GM21737 (cell line): ENCODE results near the gene MPZ.
"Not testable (repeated sequence)": the region's sequence is repeated elsewhere in the genome, so short reads cannot be mapped to it uniquely, and the experiment has no call there.

Experiments
- ATAC-seq: cut with Tn5 transposase; IDR thresholded peaks from one replicate; pipeline ENCODE4 v1.9.1; 2021; ENCODE audit warnings: mild to moderate bottlenecking, moderate library complexity; ENCODE audit not compliant: unreplicated experiment

The MPZ gene

DNA sequence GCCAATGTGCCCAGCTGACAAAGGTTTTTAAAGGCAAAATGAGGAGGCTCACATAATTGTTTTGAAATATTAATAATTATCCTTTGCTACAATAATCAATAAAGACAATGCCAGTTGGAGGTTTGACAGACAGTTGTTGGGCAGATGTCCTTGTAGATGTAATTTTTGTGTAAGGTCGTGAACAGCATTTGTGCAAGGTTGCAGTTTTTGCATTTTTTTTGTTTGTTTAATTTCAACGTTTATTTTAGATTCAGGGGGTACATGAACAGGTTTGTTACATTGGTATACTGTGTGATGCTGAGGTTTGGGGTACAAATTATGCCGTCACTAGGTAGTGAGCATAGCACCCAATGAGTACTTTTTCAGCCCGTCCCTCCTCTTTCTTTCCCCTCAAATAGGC lies 9.3 kb downstream of the MPZ start:
- no peak for ATAC-seq

DNA sequence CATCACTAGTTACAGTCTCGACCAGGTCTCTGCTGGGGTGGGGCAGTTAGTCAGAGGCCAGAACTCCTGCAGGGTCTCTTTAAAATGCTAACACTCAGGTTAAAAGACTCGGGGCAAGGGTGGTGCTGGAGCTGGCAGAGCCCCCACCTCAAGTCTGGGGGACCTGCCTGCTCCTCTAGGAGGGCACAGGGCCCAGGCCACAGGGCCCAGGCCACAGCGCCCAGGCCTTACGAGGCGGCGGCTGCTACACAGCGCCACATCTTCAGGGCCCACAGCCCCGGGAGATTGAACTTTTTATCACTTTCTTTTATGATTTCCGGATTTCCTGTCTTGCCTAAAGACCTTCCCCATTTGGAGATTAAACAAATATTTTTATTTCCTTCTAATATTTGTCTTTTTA lies 10.4 kb downstream of the MPZ start:
- ATAC-seq = no peak

DNA sequence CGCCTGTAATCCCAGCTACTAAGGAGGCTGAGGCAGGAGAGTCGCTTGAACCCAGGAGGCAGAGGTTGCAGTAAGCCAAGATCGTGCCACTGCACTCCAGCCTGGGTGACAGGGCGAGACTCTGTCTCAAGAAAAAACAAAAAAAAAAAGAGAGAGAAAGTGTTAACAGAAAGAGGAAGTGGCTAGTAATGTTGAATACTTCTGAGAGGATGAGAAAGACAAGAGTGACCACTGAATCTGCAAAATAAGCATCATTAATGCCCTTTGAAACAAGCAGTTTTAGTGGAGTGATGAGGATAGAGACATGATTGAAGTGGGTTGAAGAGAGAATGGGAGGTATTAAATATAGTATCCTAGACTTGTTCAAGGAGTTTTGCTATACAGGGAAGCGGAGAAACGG lies 11.7 kb downstream of the MPZ start:
- ATAC-seq = no peak

DNA sequence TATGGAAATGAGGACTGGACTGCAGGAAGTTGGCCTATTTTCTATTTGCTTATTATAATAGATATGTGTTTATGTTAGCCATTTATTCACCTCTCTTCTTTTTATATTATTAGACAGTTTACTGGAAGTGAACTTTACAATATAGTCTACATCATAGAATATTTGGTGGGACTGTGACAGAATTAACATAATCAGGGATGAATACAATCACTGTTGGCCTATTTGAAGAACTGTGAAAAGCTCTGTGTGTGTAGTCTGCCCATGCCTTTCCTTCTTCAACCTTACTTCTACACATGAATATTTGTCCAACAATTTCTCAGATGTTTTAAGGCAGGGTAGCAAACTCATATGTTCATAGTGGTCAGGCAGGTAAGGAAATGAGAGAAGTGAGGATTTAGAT lies 12.4 kb downstream of the MPZ start:
- no peak for ATAC-seq

DNA sequence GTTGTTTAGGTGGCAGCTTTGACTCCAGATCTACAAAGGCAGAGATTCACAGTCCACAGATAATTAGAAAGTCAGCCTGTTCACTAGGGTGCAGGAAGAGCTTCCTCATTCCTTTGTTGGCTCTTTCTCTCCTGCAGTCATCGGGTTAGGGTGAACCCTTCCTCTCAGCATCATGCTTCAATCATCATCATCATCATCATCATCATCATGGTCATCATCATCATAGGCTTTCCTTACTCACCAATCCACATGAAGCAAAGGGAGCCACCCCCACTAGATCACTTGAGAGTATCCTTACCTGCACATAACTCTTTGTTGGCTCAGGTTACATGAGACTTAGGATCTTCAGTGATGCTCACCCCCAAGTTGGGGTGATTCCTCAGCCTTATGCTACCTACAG lies 19.0 kb downstream of the MPZ start:
- no peak for ATAC-seq

DNA sequence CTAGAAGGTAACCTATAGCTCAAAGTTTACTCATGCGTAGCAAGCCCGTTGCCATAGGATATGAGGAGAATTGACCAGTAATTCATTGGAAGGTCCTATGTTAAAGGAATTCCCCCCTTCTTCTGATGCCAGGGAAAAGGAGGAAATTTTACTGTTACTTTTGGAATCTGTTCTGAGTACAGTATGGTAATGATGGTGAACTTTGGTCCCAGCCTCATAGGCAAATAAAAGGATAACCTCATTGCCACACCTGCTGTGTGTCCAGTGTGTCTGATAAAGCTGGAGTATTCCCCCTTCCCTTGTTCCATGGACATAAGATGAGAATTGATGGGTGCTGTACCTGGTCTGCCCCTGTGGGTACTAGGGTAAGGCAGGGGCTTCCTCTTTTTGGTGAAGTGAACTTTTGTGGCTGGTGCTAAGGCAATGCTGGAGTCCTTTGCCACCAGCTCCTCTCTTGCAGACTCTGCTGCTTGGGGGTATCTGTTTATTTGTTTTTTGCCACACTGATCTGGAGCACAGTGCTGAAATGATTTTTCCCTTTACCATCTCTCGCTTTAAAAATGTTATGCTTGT lies 22.2 kb downstream of the MPZ start:
- ATAC-seq = no peak

DNA sequence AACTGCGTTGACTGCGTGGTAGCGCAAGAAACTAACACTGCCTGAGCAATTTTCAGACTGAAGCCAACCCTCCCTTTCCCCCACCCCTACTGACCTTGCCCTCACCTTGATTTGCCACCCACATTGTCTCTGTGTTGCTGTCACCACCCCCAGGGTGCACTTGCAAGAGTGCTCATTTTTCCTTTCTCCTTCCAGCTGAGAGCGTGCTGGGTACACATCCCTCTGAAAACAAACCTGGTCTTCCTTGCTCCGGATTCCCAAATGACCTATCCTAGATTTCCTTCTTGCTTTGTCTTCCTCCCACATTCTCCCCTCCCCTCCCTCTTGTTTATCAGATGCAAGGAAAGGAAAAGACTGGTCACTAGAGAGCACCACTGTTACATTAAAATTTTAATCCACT lies 24.2 kb downstream of the MPZ start:
- no peak for ATAC-seq

DNA sequence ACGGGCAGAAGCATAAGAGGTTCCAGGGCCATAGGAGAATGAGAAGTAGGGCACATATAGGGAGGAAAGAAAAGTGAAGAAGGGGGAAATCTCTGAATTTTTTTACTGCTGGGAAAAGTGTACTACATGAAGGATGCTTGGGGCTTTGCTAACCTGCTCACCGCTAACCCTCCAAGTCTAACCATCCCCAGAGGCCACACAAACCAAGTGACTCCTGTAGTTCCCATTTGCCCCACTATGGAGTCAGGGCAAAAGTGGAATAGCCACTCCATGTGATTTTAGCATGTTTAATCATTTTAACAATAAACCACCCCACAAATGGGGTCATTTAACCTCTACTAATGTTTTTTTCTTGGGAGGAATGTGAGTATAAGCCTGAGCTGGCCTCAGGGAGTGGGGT lies 24.7 kb downstream of the MPZ start:
- no peak for ATAC-seq

DNA sequence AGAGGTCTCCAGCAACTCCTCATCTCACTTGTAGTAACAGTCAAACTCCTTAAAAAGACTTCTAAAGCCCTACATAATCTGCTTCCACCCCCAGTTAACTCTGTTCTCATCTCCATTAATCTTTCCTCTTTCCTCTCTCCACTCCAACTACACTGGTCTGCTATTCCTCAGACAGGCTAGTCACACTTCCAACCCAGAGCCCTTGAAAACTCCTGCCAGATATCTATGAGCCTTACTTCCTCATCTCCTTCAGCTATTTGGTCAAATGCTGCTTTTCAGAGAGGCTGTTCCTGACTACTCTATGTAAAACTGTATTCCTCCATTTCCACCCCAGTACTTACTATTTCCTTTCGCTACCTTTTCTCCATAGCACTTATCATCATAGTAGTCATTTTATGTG lies 26.8 kb downstream of the MPZ start:
- no peak for ATAC-seq

DNA sequence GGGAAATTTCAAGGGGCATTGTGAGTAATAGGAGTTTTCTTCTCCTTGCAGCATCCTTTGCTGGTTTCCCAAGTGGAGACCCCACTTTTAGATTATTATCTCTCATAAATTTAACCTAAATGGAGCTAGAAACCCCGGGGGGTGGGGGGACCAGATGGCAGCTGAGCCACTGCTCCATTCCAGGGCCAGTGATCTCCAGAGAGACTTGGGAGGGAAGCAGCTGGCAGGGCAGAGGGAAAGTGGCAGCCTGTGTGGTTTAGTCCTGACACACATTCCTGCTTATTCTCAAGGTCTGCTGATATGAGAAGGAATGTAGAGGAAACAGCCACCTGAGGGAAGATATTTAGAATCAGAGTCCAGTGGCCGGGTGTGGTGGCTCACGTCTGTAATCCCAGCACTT lies 34.9 kb downstream of the MPZ start:
- ATAC-seq = no peak

DNA sequence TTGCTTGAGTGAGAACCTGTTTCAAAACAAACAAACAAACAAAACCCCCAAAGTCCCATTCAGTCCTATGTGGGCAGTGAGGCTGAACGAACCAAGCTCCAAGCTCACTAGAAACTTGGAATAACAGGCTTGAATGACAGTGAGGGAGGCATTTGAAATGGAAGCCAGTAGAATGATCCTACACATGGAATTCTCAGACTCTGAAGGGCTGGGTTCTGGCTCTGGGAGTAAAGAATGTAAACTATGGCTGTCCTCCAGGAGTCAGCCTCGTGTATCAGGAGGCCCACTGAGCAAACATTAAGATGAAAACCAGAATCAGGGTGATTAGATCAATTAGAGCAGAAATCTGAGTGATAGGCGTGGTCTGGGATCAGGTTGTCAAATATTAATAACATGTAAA lies 36.4 kb downstream of the MPZ start:
- ATAC-seq = no peak

DNA sequence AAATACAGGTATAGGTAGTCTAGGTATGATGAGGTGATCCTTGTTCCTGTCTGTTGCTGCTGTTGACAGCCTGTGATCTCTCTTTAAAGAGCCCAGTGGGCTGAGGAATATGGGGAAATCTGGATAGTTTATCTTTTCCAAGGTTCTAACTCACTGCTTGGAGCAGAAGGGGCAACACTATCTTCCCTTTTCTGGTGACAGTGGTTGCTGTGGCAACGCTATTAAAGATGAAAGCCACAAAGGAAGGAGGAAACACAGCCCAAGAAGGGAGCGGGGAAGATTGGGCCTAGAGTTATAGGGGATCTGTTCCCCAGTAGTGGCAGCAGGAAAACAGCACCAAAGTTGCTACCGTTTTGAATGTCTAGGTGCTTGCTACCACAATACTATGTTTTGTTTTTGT lies 42.4 kb downstream of the MPZ start:
- no peak for ATAC-seq

DNA sequence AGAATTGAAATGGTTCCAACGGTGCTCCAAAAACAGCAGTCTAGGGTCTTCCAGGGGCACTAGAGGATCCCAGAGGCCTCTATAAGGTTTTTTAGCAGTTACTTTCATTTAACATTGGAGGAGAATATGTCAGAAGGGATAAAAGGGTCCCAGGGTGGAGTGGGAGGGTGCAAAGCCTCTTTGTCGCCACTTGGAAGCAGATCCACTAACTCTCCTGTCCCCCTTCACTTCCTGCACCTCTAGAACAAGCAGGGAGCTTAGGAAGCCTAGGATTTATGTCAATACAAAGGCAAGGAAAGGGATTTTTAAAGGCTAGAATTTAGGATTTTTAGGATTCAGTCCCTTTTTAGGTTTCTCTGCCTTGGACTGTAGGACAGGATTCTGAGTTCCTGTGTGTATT lies 42.9 kb downstream of the MPZ start:
- no peak for ATAC-seq

DNA sequence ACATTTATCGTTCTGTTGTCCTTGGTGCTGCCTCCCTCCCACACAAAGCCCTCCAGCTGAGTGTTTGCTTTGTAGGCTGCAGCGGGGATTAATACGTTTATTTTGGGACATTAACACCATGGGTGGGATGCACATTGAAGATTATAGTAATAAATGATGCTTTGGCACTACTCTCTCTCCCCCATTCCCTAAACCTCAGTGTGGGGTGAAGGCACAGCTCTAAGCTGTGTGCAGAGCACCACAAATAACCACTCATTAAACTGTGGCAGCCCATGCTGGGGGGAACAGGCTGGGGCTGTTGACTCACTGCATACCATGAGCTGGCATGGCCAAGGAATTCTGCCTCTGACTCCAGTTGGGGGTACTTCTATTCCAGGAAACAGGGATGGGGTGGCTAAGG lies 43.6 kb downstream of the MPZ start:
- ATAC-seq = no peak

DNA sequence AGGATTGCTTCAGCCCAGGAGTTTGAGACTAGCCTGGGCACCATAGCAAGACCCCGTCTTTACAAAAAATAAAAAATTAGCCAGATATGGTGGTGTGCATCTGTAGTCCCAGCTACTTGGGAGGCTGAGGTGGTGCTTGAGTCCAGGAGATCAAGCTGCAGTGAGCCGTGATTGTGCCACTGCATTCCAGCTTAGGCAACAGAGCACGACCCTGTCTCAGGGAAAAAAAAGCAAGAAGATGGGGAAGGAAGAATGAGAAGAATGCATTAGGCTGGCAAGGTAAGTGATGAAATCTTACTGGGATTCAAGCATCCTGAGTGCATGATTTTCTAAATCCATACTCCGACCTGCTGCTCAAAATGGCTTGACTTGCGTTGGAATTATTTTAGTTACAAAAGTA lies 44.5 kb downstream of the MPZ start:
- ATAC-seq = no peak

DNA sequence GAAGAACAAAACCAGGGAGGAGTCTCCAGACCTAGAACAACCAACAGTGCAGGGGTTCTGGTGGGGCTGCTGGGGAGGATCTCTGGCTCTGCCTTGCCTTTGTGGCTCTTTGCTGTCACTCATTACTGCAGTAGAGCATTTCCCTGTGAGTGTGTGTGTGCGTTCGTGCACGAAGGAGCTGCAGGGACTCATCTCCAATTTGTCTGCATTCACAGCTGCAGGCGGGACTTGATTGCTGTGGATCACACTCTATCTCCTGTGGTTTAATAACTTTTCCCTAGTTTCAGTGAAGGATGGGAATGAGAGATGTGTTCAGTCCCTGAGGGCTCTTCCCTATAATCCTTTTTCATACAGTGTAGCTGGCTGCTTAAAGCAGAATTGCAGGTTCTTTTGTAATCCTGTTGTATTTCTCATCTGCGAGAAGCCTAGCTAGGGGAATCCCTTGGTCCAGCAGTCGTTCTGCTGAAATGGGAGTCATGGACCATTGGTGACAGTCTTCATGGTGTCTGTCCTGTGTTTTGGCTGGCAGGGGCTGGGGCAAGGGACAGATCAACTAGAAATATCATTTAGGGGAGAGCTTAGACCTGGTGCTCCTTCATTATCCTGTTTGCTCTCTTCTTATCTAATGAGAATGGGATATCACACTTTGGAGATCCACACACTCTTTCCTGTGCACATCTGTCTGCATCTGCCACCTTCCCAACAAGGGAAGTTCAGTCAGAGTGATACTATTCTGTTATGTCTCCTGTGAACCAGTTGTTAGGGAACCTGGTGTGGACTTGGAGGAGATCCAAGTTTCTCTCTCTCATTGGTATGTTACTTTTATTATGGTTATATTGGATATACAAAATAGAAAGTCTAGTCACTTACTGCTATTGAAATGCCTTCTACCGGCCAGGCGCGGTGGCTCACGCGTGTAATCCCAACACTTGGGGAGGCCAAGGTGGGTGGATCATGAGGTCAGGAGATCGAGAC lies 48.2 kb downstream of the MPZ start:
- ATAC-seq = no peak

DNA sequence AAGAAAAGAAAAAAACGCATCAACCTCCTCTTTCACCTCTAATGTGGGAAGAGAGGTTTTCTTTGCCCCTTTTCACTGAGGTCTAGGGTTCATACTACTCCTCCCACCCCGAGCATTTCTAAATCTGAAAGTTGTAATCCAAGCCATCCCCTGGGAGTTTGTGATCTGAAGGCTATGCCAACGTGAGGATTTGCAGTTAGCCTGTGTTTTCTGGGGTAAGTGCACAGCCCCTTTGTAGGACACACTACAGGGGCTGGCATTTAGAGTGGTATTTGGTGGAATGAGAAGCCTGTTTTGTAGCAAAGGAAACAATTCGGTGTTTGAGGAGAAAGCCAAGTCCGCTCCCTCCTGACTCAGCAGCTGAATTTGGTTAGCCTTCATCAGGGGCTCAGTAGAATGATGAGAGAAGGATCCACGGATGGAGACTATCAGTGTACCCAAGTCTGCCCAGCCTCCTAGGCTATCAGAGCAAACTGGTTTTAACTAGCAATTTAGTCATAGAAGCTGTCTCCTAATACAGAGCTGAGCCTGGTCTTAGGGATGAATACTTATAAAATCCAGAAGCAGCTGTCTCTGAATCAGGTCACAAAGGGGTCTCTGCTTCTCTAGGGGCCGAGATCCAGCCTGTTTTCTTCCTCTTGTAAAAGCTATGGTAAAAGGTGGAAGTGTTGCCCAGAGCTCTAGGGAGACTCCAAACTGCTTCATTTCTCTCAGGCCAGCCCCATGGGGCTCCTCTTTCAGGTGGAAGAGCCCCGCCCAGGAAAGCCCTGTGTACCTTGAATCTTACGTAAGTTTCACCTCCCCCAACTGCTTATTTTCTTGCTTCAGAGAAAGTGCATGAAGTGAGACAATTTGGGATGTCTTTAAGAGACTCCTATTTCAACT lies 49.1 kb downstream of the MPZ start:
- ATAC-seq = no peak

DNA sequence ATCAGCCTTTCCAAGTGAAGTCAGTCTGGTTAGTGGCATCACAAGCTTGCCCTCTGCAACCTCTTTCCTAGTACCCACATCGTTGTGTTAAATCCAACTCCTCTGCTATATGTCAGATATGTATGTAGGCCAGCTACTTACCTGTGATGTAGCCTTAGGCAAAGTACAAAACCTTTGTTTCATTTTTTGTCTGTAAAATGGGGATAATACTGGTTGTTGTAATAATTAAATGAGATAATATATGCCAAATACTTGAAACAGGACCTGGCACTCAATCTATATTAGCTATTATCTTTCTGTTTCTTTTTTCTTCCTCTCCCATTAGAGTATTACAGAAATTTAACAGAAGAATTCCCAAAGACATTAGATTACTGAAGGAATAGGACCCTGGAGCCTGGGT lies 50.0 kb downstream of the MPZ start:
- no peak for ATAC-seq

DNA sequence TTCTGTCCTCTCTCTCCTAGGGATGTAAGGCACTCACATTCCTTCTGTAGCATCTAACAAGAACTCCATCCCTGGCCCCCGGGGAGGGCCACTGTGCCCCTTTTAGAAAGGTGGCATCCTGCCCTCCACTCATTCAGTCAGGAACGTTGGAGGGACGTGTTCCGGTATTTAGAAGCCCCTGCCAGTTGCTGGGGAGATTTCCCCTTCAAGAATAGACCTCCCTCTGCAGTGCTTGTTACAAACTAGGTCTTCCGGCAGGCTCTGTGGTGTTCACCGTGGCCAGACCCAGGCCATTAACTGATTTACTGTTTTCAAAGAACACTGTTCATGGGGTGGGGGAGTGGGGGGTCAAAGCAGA lies 50.4 kb downstream of the MPZ start:
- no peak for ATAC-seq

DNA sequence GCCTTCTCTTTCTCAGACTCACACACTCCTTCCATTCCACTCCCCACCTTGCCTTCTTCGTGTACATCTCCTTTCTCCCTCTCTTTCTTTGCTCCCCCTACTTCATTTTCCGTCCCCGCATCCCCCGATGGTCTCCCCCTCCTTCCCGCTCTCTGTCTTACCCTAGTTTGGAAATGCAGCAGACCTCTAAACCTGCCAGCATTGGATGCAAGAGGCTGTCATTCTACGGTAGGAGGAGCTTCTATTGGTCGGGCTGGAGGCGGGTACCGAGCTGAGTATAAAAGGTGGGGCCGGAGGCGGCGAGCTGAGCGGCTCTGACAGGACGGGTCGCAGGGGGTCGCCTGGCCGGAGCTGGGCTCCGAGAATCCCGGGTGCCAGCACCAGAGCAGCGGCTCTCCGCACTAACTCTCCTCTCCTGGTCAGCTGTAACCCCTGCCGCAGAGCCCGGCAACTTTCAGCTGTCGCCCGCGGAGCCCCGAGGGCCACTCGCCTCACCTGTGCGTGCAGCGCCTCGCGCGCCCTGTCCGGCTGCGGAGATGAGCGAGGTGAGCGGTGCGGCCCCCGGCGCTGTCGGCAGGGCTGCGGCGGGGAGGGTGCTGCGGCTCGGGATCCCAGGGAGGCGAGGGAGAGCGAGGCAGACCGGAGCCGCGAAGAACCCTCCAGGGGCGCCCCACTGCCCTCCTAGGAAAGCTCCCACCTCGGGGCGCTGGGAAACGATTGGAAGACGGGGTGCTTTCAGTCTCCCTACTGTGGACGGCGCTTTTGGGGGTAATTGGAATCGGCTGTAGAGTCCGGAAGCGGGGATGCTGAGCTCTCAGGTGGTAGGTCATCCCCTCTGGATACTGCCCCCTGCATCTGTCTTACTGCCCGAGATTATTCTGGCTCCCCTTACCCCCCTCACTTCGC lies 51.1 kb downstream of the MPZ start, which contains the start of gene PCP4L1:
Gene PCP4L1, plus strand, starts transcription at position 307 of the 906 bp plus-strand sequence. Its CDS starts 230 bp downstream, at position 537.
- peak; percentile 67 for ATAC-seq

DNA sequence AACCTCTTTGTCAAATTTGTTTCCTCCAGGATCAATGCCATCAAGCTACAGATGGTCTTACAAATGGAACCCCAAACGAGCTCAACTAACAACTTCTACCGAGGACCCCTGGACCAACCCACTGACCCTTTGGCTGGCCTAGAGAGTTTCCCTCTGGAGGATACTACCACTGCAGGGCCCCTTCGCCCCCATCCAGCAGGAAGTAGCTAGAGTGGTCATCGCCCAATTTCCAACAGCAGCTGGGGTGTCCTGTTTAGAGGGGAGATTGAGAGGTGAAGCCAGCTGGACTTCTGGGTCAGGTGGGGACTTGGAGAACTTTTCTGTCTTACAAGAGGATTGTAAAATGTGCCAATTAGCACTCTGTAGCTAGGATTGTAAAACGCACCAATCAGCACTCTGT lies 52.7 kb downstream of the MPZ start:
- not testable (repeated sequence) for ATAC-seq
